Activated CD8-positive, alpha-beta memory T cell treated with anti-CD3 and anti-CD28 coated beads, Interleukin-2, amount 10 ng/mL, durations not matched to agents 7 days and 5 days (primary cell): Measurements from ENCODE around the gene PLXDC1. TPM values are rescaled to one million over a fixed set of nuclear protein-coding genes. Genes with fewer than 3 reads are reported as not detected.

Experiments
- ATAC-seq: fragments of 150-1000 bp; cut with Tn5 transposase; one replicate; pipeline ENCODE4 v1.10.0; 2021; ENCODE audit warnings: moderate library complexity
- CTCF ChIA-PET: fragments of 350-600 bp; sonication (Branson Sonifier 250); formaldehyde crosslinking; loops from one replicate; lab custom pipeline; 2021; ENCODE audit warnings: antibody characterized with exemption; lab: Charles Lee
- DNase-seq: peaks from one replicate; pipeline ENCODE4 v3.0.0-alpha.2; 2020
- H3K27ac Mint-ChIP-seq: one replicate; pipeline ENCODE4 v1.8.0; 2021; ENCODE audit warnings: mild to moderate bottlenecking, mixed read lengths
- H3K27me3 Mint-ChIP-seq: one replicate; pipeline ENCODE4 v1.8.0; 2021; ENCODE audit warnings: mixed read lengths
- H3K36me3 Mint-ChIP-seq: one replicate; pipeline ENCODE4 v1.8.0; 2021; ENCODE audit warnings: mild to moderate bottlenecking, mixed read lengths
- H3K4me1 Mint-ChIP-seq: one replicate; pipeline ENCODE4 v1.8.0; 2021; ENCODE audit warnings: mixed read lengths
- H3K4me3 Mint-ChIP-seq: one replicate; pipeline ENCODE4 v1.8.0; 2021; ENCODE audit warnings: mild to moderate bottlenecking, moderate library complexity, mixed read lengths
- H3K9me3 Mint-ChIP-seq: one replicate; pipeline ENCODE4 v1.8.0; 2022; ENCODE audit warnings: low read depth, mixed read lengths
- total RNA-seq, 2 experiments: library from RNA; stranded (reverse); gene quantifications; one replicate each; pipeline ENCODE4 v1.2.3, GENCODE V29; 2021

Gene PLXDC1
- total RNA-seq, 2 experiments from 2014 or later = 1.2 to 9.0 TPM

GRCh38 chr17:39077252-39077651 is 74.2 kb downstream of the PLXDC1 start:
- H3K27ac Mint-ChIP-seq = no peak overlapping the region
- H3K4me1 Mint-ChIP-seq = peaks cover 18% of the 10 kb centered on the region
- no peak overlapping the region for H3K4me3 Mint-ChIP-seq
- CTCF ChIA-PET = interaction anchor here (1.0 kb wide), 1 partner anchor 75 kb away, joined by 3 read pairs; the partner anchor contains the start of gene PLXDC1
- H3K36me3 Mint-ChIP-seq = no peaks in the 10 kb centered on the region
- H3K27me3 Mint-ChIP-seq = no peaks in the 10 kb centered on the region
- no peak for ATAC-seq
- no peaks in the 10 kb centered on the region for H3K9me3 Mint-ChIP-seq
- DNase-seq = no peak

- Mint-ChIP-seq H3K4me3 (no peak overlapping the region), H3K4me1 (peaks cover 18% of the 10 kb centered on the region), H3K27me3 (no peaks in the 10 kb centered on the region), H3K27ac (no peak overlapping the region), H3K36me3 (no peaks in the 10 kb centered on the region), H3K9me3 (no peaks in the 10 kb centered on the region)
- CTCF ChIA-PET = interaction anchor here (0.6 to 1.0 kb wide), 4 partner anchors 9 to 171 kb away, joined by 3 to 4 read pairs (median 3); no protein-coding TSS in a partner anchor
- DNase-seq (no peak), ATAC-seq (no peak)
These were observed 76.8 kb downstream of the PLXDC1 start for GRCh38 chr17:39074676-39075075.

- CTCF ChIA-PET = no interaction called here
- Mint-ChIP-seq H3K36me3 (no peaks in the 10 kb centered on the region), H3K4me3 (no peak overlapping the region), H3K27me3 (no peaks in the 10 kb centered on the region), H3K27ac (no peak overlapping the region), H3K4me1 (peaks cover 22% of the 10 kb centered on the region), H3K9me3 (no peaks in the 10 kb centered on the region)
- ATAC-seq = no peak
- no peak for DNase-seq
These were observed 77.5 kb downstream of the PLXDC1 start for GRCh38 chr17:39073916-39074315.

- Mint-ChIP-seq H3K4me1 (peaks cover 22% of the 10 kb centered on the region), H3K27me3 (no peaks in the 10 kb centered on the region), H3K4me3 (no peak overlapping the region), H3K36me3 (no peaks in the 10 kb centered on the region), H3K27ac (no peak overlapping the region), H3K9me3 (no peaks in the 10 kb centered on the region)
- no peak for DNase-seq
- CTCF ChIA-PET = no interaction called here
- ATAC-seq = no peak
These were observed 78.1 kb downstream of the PLXDC1 start for GRCh38 chr17:39073353-39073752.

- no peak for DNase-seq
- H3K9me3 Mint-ChIP-seq = no peaks in the 10 kb centered on the region
These were observed 79.9 kb downstream of the PLXDC1 start for GRCh38 chr17:39071573-39071972.

GRCh38 chr17:39069114-39069756 is 82.2 kb downstream of the PLXDC1 start:
- peaks cover 19% of the 10 kb centered on the region for H3K4me1 Mint-ChIP-seq
- ATAC-seq = peak; percentile 88

More at GRCh38 chr17:39071573-39071972, 79.9 kb downstream of the PLXDC1 start:
- H3K4me1 Mint-ChIP-seq = peaks cover 18% of the 10 kb centered on the region
- H3K27me3 Mint-ChIP-seq = no peaks in the 10 kb centered on the region
- no peak for ATAC-seq
- no peak overlapping the region for H3K27ac Mint-ChIP-seq
- CTCF ChIA-PET = interaction anchor here (0.9 to 2.5 kb wide), 4 partner anchors 11 to 93 kb away, joined by 3 to 25 read pairs (median 6); partner anchors contain the start of gene PLXDC1
- no peak overlapping the region for H3K4me3 Mint-ChIP-seq
- no peaks in the 10 kb centered on the region for H3K36me3 Mint-ChIP-seq

GRCh38 chr17:39064819-39065218 is 86.6 kb downstream of the PLXDC1 start:
- Mint-ChIP-seq H3K4me3 (no peak overlapping the region), H3K27ac (no peak overlapping the region), H3K9me3 (no peaks in the 10 kb centered on the region), H3K36me3 (no peaks in the 10 kb centered on the region), H3K4me1 (peaks cover 24% of the 10 kb centered on the region), H3K27me3 (no peaks in the 10 kb centered on the region)
- CTCF ChIA-PET = interaction anchor here (0.9 to 7.3 kb wide), 4 partner anchors 15 to 110 kb away, joined by 3 to 49 read pairs (median 4); partner anchors contain the start of gene PLXDC1
- no peak for DNase-seq
- ATAC-seq = no peak

More at GRCh38 chr17:39069114-39069756, 82.2 kb downstream of the PLXDC1 start:
- no peaks in the 10 kb centered on the region for H3K36me3 Mint-ChIP-seq
- no peaks in the 10 kb centered on the region for H3K27me3 Mint-ChIP-seq
- no peaks in the 10 kb centered on the region for H3K9me3 Mint-ChIP-seq
- peak; percentile 49 for DNase-seq
- H3K4me3 Mint-ChIP-seq = no peak overlapping the region
- H3K27ac Mint-ChIP-seq = no peak overlapping the region
- CTCF ChIA-PET = interaction anchor here (0.7 to 7.3 kb wide), 3 partner anchors 73 to 86 kb away, joined by 3 to 49 read pairs (median 6); partner anchors contain the start of gene PLXDC1

- CTCF ChIA-PET = interaction anchor here (0.9 to 7.3 kb wide), 5 partner anchors 14 to 110 kb away, joined by 3 to 49 read pairs (median 6); partner anchors contain the start of gene PLXDC1
- no peaks in the 10 kb centered on the region for H3K36me3 Mint-ChIP-seq
- no peak for DNase-seq
- H3K27me3 Mint-ChIP-seq = no peaks in the 10 kb centered on the region
- peaks cover 22% of the 10 kb centered on the region for H3K4me1 Mint-ChIP-seq
- ATAC-seq = no peak
- no peak overlapping the region for H3K27ac Mint-ChIP-seq
- H3K4me3 Mint-ChIP-seq = no peak overlapping the region
- H3K9me3 Mint-ChIP-seq = no peaks in the 10 kb centered on the region
These were observed 87.1 kb downstream of the PLXDC1 start for GRCh38 chr17:39064374-39064773.

GRCh38 chr17:39063681-39064069 is 87.8 kb downstream of the PLXDC1 start:
- Mint-ChIP-seq H3K27me3 (no peaks in the 10 kb centered on the region), H3K4me3 (no peak overlapping the region), H3K4me1 (peaks cover 20% of the 10 kb centered on the region), H3K27ac (peak overlapping the region; percentile 58), H3K36me3 (no peaks in the 10 kb centered on the region), H3K9me3 (no peaks in the 10 kb centered on the region)
- ATAC-seq (peak; percentile 77), DNase-seq (no peak)
- CTCF ChIA-PET = interaction anchor here (0.6 to 7.3 kb wide), 6 partner anchors 10 to 400 kb away, joined by 3 to 49 read pairs (median 3); partner anchors contain the start of gene PLXDC1

GRCh38 chr17:39062846-39063680 is 88.4 kb downstream of the PLXDC1 start:
- no peaks in the 10 kb centered on the region for H3K9me3 Mint-ChIP-seq
- DNase-seq (no peak), ATAC-seq (no peak)
- CTCF ChIA-PET = interaction anchor here (0.6 to 7.3 kb wide), 5 partner anchors 9 to 102 kb away, joined by 3 to 49 read pairs (median 4); partner anchors contain the start of gene PLXDC1
- peak overlapping the region; percentile 58 for H3K27ac Mint-ChIP-seq
- H3K36me3 Mint-ChIP-seq = no peaks in the 10 kb centered on the region
- H3K4me1 Mint-ChIP-seq = peaks cover 20% of the 10 kb centered on the region
- H3K4me3 Mint-ChIP-seq = no peak overlapping the region
- no peaks in the 10 kb centered on the region for H3K27me3 Mint-ChIP-seq

GRCh38 chr17:39058524-39058923 is 92.9 kb downstream of the PLXDC1 start:
- peaks cover 26% of the 10 kb centered on the region for H3K4me1 Mint-ChIP-seq
- CTCF ChIA-PET = interaction anchor here (1.2 to 2.9 kb wide), 4 partner anchors 76 to 159 kb away, joined by 3 to 14 read pairs (median 6); no protein-coding TSS in a partner anchor
- peaks cover 7% of the 10 kb centered on the region for H3K27me3 Mint-ChIP-seq
- H3K9me3 Mint-ChIP-seq = no peaks in the 10 kb centered on the region
- no peak for DNase-seq
- no peak overlapping the region for H3K27ac Mint-ChIP-seq
- ATAC-seq = no peak
- H3K4me3 Mint-ChIP-seq = no peak overlapping the region
- no peaks in the 10 kb centered on the region for H3K36me3 Mint-ChIP-seq

- Mint-ChIP-seq H3K9me3 (no peaks in the 10 kb centered on the region), H3K27me3 (peaks cover 13% of the 10 kb centered on the region), H3K4me1 (peaks cover 19% of the 10 kb centered on the region), H3K27ac (peak overlapping the region; percentile 82), H3K4me3 (peak overlapping the region; percentile 74), H3K36me3 (no peaks in the 10 kb centered on the region)
- no peak for DNase-seq
- no peak for ATAC-seq
- CTCF ChIA-PET = interaction anchor here (0.6 to 2.9 kb wide), 7 partner anchors 16 to 358 kb away, joined by 3 to 14 read pairs (median 5); no protein-coding TSS in a partner anchor
These were observed 93.7 kb downstream of the PLXDC1 start for GRCh38 chr17:39057701-39058206.
